NCI-H1930 (cell line): ENCODE data around the gene TMEM120A.

ENCODE experiments used
- DNase-seq, 2 experiments: peaks; one replicate each; lab custom pipeline; 2025; lab: John Stamatoyannopoulos, UW

The TMEM120A gene

GRCh38 chr7:75980430-75981202 lies 13.8 kb downstream of the TMEM120A start:
- no peak for DNase-seq

- no peak for DNase-seq
Measured at GRCh38 chr7:75979759-75980429, 14.5 kb downstream of the TMEM120A start.

GRCh38 chr7:75977743-75978142 lies 16.7 kb downstream of the TMEM120A start:
- DNase-seq, result no peak

GRCh38 chr7:75971961-75972763 lies 22.2 kb downstream of the TMEM120A start:
- DNase-seq, result no peak

- DNase-seq, result no peak
Measured at GRCh38 chr7:75971309-75971960, 23.0 kb downstream of the TMEM120A start.

- DNase-seq, result no peak
Measured at GRCh38 chr7:75969704-75970498, 24.5 kb downstream of the TMEM120A start.

GRCh38 chr7:75969182-75969581 lies 25.2 kb downstream of the TMEM120A start:
- no peak for DNase-seq

- DNase-seq, result no peak
Measured at GRCh38 chr7:75968561-75969001, 25.8 kb downstream of the TMEM120A start.

GRCh38 chr7:75968012-75968411 lies 26.4 kb downstream of the TMEM120A start:
- no peak for DNase-seq

- DNase-seq, result no peak
Measured at GRCh38 chr7:75967487-75967997, 26.9 kb downstream of the TMEM120A start.

- DNase-seq, result no peak
Measured at GRCh38 chr7:75967055-75967454, 27.3 kb downstream of the TMEM120A start.

- no peak for DNase-seq
Measured at GRCh38 chr7:75966190-75966961, 28.0 kb downstream of the TMEM120A start.

GRCh38 chr7:75965617-75966016 lies 28.8 kb downstream of the TMEM120A start:
- DNase-seq, result no peak

GRCh38 chr7:75963381-75963995 lies 30.9 kb downstream of the TMEM120A start:
- DNase-seq, result no peak

GRCh38 chr7:75962607-75963380 lies 31.6 kb downstream of the TMEM120A start:
- DNase-seq, result no peak

GRCh38 chr7:75961218-75961617 lies 33.2 kb downstream of the TMEM120A start:
- no peak for DNase-seq

- DNase-seq, result no peak
Measured at GRCh38 chr7:75960372-75960771, 34.0 kb downstream of the TMEM120A start.

GRCh38 chr7:75958802-75959543 lies 35.4 kb downstream of the TMEM120A start:
- DNase-seq, result no peak
